RWPE2 (cell line): ENCODE data around the gene ANKRD12.

Experiments used
- ATAC-seq: fragments of 200-7000 bp; cut with Tn5 transposase; 3 replicates; pipeline ENCODE4 v1.9.1; 2021; ENCODE audit warnings: low read depth
- DNase-seq: peaks from one replicate; pipeline ENCODE4 v3.0.0-alpha.2; 2020; ENCODE audit warnings: low spot score
- H3K27ac ChIP-seq: fragments of 450-650 bp; 2 replicates; pipeline ENCODE4 v1.5.1; 2017; ENCODE audit warnings: mild to moderate bottlenecking; ENCODE audit not compliant: poor library complexity, severe bottlenecking
- H3K27me3 ChIP-seq: fragments of 250-450 bp; sonication (Bioruptor Pico); 2 replicates; pipeline ENCODE4 v1.5.1; 2021; ENCODE audit warnings: mild to moderate bottlenecking, moderate library complexity; ENCODE audit not compliant: insufficient read depth, poor library complexity, severe bottlenecking
- H3K36me3 ChIP-seq: fragments of 250-450 bp; sonication (Bioruptor Pico); 2 replicates; pipeline ENCODE4 v1.5.1; 2020; ENCODE audit warnings: low read depth, mild to moderate bottlenecking, moderate library complexity
- H3K4me1 ChIP-seq: fragments of 250-450 bp; sonication (Bioruptor Pico); 2 replicates; pipeline ENCODE4 v1.5.1; 2021; ENCODE audit warnings: mild to moderate bottlenecking, moderate library complexity; ENCODE audit not compliant: insufficient read depth, poor library complexity, severe bottlenecking
- H3K4me3 ChIP-seq: fragments of 250-450 bp; sonication (Bioruptor Pico); 2 replicates; pipeline ENCODE4 v1.5.1; 2021; ENCODE audit warnings: mild to moderate bottlenecking, moderate library complexity; ENCODE audit not compliant: severe bottlenecking
- H3K9me3 ChIP-seq: fragments of 250-450 bp; sonication (Bioruptor Pico); 2 replicates; pipeline ENCODE4 v1.5.1; 2021; ENCODE audit warnings: mild to moderate bottlenecking, moderate library complexity; ENCODE audit not compliant: severe bottlenecking
- TF ChIP-seq, protein P1 (sequence below): fragments of 450-650 bp; IDR thresholded peaks from one replicate; pipeline ENCODE4 v1.5.1; 2017; ENCODE audit warnings: mild to moderate bottlenecking, moderate library complexity; ENCODE audit not compliant: poor library complexity, severe bottlenecking

ANKRD12 gene

DNA sequence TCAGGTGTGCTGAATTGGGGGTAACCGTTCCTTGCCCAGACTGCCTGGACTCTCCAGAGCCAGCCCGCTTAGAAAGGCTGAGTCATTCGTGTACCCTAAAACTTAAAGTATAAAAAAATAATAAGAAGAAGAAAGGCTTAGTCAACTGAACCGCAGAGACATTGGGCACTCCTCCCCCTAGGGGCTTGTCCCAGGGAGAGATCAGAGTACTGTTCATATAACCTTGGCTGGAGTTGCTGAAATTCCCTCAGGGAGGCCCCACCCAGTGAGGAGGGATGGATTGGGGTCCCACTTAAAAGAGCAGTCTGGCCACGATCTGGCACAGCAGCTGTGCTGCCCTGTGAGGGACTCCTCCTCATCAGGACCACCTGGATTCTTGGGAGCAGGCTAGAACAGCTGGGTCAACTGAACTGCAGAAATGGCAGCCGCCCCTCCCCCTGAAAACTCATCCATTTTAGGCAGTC is 37.2 kb downstream of the ANKRD12 start:
- Histone ChIP-seq H3K9me3 (no peaks in the 10 kb centered on the region), H3K27me3 (no peaks in the 10 kb centered on the region), H3K27ac (no peak overlapping the region), H3K4me1 (no peaks in the 10 kb centered on the region), H3K4me3 (no peak overlapping the region), H3K36me3 (no peaks in the 10 kb centered on the region; the same call in 1 of the 2 replicates)
- TF ChIP-seq, protein P1, sequence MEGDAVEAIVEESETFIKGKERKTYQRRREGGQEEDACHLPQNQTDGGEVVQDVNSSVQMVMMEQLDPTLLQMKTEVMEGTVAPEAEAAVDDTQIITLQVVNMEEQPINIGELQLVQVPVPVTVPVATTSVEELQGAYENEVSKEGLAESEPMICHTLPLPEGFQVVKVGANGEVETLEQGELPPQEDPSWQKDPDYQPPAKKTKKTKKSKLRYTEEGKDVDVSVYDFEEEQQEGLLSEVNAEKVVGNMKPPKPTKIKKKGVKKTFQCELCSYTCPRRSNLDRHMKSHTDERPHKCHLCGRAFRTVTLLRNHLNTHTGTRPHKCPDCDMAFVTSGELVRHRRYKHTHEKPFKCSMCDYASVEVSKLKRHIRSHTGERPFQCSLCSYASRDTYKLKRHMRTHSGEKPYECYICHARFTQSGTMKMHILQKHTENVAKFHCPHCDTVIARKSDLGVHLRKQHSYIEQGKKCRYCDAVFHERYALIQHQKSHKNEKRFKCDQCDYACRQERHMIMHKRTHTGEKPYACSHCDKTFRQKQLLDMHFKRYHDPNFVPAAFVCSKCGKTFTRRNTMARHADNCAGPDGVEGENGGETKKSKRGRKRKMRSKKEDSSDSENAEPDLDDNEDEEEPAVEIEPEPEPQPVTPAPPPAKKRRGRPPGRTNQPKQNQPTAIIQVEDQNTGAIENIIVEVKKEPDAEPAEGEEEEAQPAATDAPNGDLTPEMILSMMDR, result no peak
- DNase-seq (no peak), ATAC-seq (no peak)

DNA sequence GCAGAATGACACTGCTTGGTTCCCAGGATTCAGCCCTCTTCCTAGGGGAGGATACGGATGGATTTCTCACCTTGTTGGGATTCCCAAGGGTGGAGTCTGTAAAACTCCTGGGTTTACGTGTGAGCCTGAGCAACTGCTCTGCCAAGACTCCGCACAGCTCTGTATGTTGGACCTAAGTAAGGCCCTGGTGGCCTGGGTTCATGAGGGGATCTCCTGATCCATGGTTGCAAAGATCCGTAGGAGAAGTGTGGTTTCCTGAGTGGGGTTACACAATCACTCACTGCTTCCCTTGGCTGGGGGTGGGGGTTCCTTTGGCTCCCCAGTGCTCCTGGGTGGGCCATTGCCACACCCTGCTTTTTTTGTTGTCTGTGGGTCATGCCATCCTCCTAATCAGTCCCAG is 37.7 kb downstream of the ANKRD12 start:
- TF ChIP-seq, protein P1, result no peak

DNA sequence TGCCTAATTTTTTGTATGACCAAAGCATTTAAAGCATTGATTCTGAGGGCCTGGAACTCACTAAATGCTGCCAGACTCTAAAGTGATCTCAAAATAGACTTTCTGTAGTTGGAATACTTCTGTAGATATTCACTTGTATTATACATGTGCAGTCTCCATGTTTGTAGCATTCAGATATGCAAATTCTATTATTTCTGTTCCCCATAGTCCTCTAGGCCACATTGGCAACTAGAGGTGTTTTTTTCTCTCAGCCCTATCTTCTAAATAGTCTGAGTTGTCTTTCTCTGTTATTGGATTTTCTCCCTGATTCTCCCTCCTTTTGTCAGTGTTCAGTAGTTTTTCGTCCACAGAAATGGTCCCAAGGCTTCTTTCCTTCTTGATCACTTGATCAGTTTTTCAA is 38.5 kb downstream of the ANKRD12 start:
- H3K4me1 ChIP-seq, result no peaks in the 10 kb centered on the region
- H3K27me3 ChIP-seq, result no peaks in the 10 kb centered on the region
- no peak overlapping the region for H3K27ac ChIP-seq
- H3K9me3 ChIP-seq, result no peaks in the 10 kb centered on the region
- TF ChIP-seq, protein P1, result no peak
- H3K4me3 ChIP-seq, result no peak overlapping the region
- no peak for ATAC-seq
- H3K36me3 ChIP-seq, result no peaks in the 10 kb centered on the region; the same call in 1 of the 2 replicates
- DNase-seq, result no peak

More for the DNA sequence above, 37.7 kb downstream of the ANKRD12 start:
- DNase-seq (no peak), ATAC-seq (no peak)
- Histone ChIP-seq H3K9me3 (no peaks in the 10 kb centered on the region), H3K4me1 (no peaks in the 10 kb centered on the region), H3K27me3 (no peaks in the 10 kb centered on the region), H3K4me3 (no peak overlapping the region), H3K36me3 (no peaks in the 10 kb centered on the region; the same call in 1 of the 2 replicates), H3K27ac (no peak overlapping the region)

DNA sequence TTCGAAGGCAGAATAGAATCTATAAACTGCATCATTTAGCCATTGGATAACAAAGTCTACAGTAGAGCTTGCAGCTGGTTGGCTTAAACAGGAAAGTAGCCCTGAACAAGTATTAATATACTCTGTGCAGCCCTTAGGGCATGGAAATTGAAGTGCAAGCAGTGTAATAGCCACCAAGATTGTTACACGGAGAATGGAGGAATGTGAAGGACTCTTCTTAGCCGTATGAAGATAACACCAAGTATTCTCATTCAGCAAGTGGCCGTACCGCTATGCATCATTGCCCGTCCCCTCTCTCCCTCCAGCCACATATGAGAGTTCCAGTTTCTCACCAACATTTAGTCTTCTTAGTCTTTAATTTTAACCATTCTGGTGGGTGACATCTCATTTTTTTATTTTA is 40.5 kb downstream of the ANKRD12 start:
- peaks cover 3% of the 10 kb centered on the region; the same call in 1 of the 2 replicates for H3K36me3 ChIP-seq
- H3K4me3 ChIP-seq, result no peak overlapping the region
- H3K27me3 ChIP-seq, result no peaks in the 10 kb centered on the region
- no peaks in the 10 kb centered on the region for H3K9me3 ChIP-seq
- H3K4me1 ChIP-seq, result no peaks in the 10 kb centered on the region
- TF ChIP-seq, protein P1, result no peak
- no peak for DNase-seq
- no peak for ATAC-seq
- no peak overlapping the region for H3K27ac ChIP-seq

DNA sequence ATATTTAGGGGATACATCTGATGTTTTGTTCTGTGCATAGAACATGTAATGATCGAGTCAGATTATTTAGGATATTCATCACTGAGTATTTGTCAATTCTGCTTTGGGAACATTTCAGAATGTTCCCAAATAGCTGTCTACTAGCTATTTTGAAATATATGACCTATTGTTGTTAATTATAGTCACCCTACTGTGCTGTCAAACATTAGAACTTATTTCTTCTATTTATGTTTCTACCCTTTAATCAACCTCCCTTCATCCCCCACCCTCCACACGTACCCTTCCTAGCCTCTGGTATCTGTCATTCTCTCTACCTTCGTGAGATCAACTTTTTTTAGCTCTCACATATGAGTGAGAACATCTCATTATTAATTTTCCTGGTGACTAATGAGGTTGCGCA is 40.9 kb downstream of the ANKRD12 start:
- DNase-seq (no peak), ATAC-seq (no peak)
- H3K4me3 ChIP-seq, result no peak overlapping the region
- H3K27me3 ChIP-seq, result no peaks in the 10 kb centered on the region
- no peak overlapping the region for H3K27ac ChIP-seq
- no peaks in the 10 kb centered on the region for H3K9me3 ChIP-seq
- no peaks in the 10 kb centered on the region for H3K4me1 ChIP-seq
- H3K36me3 ChIP-seq, result peaks cover 5% of the 10 kb centered on the region; the same call in 1 of the 2 replicates
- TF ChIP-seq, protein P1, result no peak
